ENCODE results near the gene HOXC13. TPM values are rescaled to one million over a fixed set of nuclear protein-coding genes. Genes with fewer than 3 reads are reported as not detected.

The HOXC13 gene
- total and polyA plus RNA-seq, 9 of the 15 experiments (the other 6 are each of a cell fraction or from before 2014, with no cell fraction given), result 0.03 to 0.29 (median 0.17) TPM; not detected in 2

DNA sequence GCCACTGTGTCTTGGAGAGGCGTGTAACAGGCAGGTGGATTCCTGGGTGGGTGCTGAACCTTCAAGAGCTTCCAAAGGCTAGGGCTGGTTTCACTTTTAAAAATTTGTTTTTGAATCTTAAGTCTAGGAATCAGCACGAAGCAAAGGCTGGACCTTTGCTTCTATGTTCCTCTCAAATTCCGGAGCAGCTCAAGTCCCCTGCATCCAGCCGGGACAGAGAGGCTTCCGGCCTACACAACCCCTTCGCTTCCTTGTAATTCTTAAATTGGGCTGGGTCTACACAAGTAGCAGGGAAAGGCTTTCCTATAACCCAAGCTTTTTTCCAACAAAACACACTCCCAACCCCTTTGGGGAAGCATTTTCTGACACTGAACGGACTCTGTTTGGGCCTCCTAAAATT, 24.4 kb downstream of the HOXC13 start (continued):
- TF ChIP-seq, protein P1, sequence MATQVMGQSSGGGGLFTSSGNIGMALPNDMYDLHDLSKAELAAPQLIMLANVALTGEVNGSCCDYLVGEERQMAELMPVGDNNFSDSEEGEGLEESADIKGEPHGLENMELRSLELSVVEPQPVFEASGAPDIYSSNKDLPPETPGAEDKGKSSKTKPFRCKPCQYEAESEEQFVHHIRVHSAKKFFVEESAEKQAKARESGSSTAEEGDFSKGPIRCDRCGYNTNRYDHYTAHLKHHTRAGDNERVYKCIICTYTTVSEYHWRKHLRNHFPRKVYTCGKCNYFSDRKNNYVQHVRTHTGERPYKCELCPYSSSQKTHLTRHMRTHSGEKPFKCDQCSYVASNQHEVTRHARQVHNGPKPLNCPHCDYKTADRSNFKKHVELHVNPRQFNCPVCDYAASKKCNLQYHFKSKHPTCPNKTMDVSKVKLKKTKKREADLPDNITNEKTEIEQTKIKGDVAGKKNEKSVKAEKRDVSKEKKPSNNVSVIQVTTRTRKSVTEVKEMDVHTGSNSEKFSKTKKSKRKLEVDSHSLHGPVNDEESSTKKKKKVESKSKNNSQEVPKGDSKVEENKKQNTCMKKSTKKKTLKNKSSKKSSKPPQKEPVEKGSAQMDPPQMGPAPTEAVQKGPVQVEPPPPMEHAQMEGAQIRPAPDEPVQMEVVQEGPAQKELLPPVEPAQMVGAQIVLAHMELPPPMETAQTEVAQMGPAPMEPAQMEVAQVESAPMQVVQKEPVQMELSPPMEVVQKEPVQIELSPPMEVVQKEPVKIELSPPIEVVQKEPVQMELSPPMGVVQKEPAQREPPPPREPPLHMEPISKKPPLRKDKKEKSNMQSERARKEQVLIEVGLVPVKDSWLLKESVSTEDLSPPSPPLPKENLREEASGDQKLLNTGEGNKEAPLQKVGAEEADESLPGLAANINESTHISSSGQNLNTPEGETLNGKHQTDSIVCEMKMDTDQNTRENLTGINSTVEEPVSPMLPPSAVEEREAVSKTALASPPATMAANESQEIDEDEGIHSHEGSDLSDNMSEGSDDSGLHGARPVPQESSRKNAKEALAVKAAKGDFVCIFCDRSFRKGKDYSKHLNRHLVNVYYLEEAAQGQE (IDR thresholded peaks at IDR 0.05; ENCODE audit: borderline replicate concordance), result no peak
- TF ChIP-seq, protein P1 (CRISPR knock-in tag; IDR thresholded peaks at IDR 0.05; ENCODE audit: low read depth), result no peak
- TF ChIP-seq SREBF1 (IDR thresholded peaks at IDR 0.05; ENCODE audit: borderline replicate concordance, low read depth, low read length) (no peak), ZNF41 (CRISPR knock-in tag; conservative IDR thresholded peaks at IDR 0.05) (no peak)
- TF ChIP-seq, protein P2, sequence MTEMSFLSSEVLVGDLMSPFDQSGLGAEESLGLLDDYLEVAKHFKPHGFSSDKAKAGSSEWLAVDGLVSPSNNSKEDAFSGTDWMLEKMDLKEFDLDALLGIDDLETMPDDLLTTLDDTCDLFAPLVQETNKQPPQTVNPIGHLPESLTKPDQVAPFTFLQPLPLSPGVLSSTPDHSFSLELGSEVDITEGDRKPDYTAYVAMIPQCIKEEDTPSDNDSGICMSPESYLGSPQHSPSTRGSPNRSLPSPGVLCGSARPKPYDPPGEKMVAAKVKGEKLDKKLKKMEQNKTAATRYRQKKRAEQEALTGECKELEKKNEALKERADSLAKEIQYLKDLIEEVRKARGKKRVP (CRISPR knock-in tag; IDR thresholded peaks at IDR 0.05), result no peak
- TF ChIP-seq, protein P3, sequence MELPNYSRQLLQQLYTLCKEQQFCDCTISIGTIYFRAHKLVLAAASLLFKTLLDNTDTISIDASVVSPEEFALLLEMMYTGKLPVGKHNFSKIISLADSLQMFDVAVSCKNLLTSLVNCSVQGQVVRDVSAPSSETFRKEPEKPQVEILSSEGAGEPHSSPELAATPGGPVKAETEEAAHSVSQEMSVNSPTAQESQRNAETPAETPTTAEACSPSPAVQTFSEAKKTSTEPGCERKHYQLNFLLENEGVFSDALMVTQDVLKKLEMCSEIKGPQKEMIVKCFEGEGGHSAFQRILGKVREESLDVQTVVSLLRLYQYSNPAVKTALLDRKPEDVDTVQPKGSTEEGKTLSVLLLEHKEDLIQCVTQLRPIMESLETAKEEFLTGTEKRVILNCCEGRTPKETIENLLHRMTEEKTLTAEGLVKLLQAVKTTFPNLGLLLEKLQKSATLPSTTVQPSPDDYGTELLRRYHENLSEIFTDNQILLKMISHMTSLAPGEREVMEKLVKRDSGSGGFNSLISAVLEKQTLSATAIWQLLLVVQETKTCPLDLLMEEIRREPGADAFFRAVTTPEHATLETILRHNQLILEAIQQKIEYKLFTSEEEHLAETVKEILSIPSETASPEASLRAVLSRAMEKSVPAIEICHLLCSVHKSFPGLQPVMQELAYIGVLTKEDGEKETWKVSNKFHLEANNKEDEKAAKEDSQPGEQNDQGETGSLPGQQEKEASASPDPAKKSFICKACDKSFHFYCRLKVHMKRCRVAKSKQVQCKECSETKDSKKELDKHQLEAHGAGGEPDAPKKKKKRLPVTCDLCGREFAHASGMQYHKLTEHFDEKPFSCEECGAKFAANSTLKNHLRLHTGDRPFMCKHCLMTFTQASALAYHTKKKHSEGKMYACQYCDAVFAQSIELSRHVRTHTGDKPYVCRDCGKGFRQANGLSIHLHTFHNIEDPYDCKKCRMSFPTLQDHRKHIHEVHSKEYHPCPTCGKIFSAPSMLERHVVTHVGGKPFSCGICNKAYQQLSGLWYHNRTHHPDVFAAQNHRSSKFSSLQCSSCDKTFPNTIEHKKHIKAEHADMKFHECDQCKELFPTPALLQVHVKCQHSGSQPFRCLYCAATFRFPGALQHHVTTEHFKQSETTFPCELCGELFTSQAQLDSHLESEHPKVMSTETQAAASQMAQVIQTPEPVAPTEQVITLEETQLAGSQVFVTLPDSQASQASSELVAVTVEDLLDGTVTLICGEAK (IDR thresholded peaks at IDR 0.05), result no peak
- TF ChIP-seq, protein P3 (CRISPR knock-in tag; IDR thresholded peaks at IDR 0.05), result no peak

Data from K562 (cell line).